ENCODE measurements around the gene VPS13C.

VPS13C gene

DNA sequence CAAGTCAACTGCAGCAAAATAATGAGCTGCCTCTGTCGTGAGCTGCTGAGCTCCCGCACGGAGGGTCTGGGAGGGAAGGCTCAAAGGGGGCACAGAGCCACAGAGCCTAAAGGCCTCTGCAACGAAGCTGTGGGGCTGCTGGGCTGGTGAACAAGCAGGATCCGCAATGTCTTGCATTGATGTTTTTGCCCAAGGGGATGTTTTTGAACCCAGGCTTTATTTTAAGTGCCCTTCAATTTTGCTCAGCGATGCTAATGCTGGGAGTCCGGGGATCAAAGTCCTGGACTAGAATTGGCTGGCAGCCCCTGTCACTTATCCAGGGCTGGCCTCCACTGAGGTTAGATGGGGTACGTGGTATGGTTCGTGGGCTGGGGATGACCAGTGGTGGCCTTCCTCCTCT lies 240.0 kb downstream of the VPS13C start:
- WGBS, 2 experiments (ENCODE audit: insufficient coverage in 2 of 2), result 89 to 99% methylated on average over 8 to 9 of the region's 9 CpGs
- H3K36me3 ChIP-seq (ENCODE audit: control insufficient read depth, insufficient read depth, low read length), result no peaks in the 10 kb centered on the region
- H3K4me1 ChIP-seq (ENCODE audit: control insufficient read depth, insufficient read depth, low read length, poor library complexity, severe bottlenecking), result no peaks in the 10 kb centered on the region
- no peak overlapping the region for H3K27ac ChIP-seq (ENCODE audit: low read depth, low read length, severe bottlenecking)
- no peak overlapping the region for H3K4me3 ChIP-seq (ENCODE audit: extremely low read depth, insufficient read depth, low read length, poor library complexity, severe bottlenecking)
- H3K9me3 ChIP-seq (ENCODE audit: control insufficient read depth, low read length), result no peaks in the 10 kb centered on the region

DNA sequence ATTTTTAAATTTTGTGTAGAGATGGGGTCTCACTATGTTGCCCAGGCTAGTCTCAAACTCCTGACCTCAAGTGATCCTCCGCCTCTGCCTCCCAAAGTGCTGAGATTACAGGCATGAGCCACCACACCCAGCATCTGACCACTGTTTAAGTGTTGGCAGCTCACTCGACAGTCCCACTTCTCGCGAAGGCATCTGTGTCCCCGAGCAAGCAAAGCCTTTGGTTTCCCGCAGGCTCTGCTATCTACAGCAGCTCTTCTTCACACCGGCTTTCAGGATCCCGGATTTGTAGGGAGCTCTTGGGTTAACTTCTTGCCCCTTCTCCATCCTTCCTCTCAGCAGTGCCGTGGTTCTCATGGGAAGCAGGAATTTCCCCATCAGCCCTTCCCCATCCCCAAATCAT lies 240.9 kb downstream of the VPS13C start:
- H3K9me3 ChIP-seq (ENCODE audit: control insufficient read depth, low read length), result no peaks in the 10 kb centered on the region
- WGBS, 2 experiments (ENCODE audit: insufficient coverage in 2 of 2), result 90 to 93% methylated on average over 5 to 8 of the region's 9 CpGs
- no peak overlapping the region for H3K27ac ChIP-seq (ENCODE audit: low read depth, low read length, severe bottlenecking)
- H3K36me3 ChIP-seq (ENCODE audit: control insufficient read depth, insufficient read depth, low read length), result no peaks in the 10 kb centered on the region
- H3K4me1 ChIP-seq (ENCODE audit: control insufficient read depth, insufficient read depth, low read length, poor library complexity, severe bottlenecking), result no peaks in the 10 kb centered on the region
- no peak overlapping the region for H3K4me3 ChIP-seq (ENCODE audit: extremely low read depth, insufficient read depth, low read length, poor library complexity, severe bottlenecking)

DNA sequence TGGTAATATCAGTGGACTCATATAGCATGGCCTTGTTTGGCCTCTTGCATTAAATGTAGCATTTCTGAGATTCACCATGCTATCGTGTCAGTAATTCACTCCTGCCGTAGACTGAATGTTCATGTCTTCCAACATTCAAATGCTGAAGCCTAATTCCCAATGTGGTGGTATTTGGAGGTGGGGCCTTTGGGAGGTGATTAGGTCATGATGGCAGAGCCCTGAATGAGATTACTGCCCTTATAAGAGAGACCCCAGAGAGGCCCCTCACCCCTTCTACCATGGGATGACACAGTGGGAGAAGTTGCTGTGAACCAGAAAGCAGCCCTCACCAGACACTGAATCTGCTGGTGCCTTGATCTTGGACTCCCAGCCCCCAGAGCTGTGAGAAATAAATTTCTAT lies 241.4 kb downstream of the VPS13C start:
- Histone ChIP-seq H3K4me3 (ENCODE audit: extremely low read depth, insufficient read depth, low read length, poor library complexity, severe bottlenecking) (no peak overlapping the region), H3K27ac (ENCODE audit: low read depth, low read length, severe bottlenecking) (no peak overlapping the region), H3K36me3 (ENCODE audit: control insufficient read depth, insufficient read depth, low read length) (no peaks in the 10 kb centered on the region), H3K4me1 (ENCODE audit: control insufficient read depth, insufficient read depth, low read length, poor library complexity, severe bottlenecking) (no peaks in the 10 kb centered on the region), H3K9me3 (ENCODE audit: control insufficient read depth, low read length) (no peaks in the 10 kb centered on the region)
- 92 to 100% methylated on average over 2 of the region's 2 CpGs for WGBS, 2 experiments (ENCODE audit: insufficient coverage in 2 of 2)

DNA sequence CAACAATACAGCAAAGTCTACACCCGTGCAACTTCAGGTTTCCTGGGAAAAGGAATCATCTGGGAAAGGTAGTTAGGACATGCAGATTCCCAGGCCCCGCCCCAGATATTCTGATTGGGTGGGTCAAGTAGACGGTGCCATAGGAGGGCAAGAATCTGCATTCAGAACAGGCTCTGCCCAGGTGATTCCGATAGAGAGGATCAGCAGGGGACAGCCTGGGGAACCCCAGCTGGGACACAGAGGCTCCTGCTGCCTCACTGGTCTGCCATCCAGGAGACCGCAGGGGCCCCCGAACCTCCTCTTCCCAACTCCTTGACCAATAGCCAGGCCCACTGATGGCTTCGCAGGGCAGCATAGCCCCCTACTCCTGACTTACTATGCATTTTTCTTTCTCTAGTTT lies 243.4 kb downstream of the VPS13C start:
- H3K36me3 ChIP-seq (ENCODE audit: control insufficient read depth, insufficient read depth, low read length), result no peaks in the 10 kb centered on the region
- no peak overlapping the region for H3K4me3 ChIP-seq (ENCODE audit: extremely low read depth, insufficient read depth, low read length, poor library complexity, severe bottlenecking)
- no peaks in the 10 kb centered on the region for H3K4me1 ChIP-seq (ENCODE audit: control insufficient read depth, insufficient read depth, low read length, poor library complexity, severe bottlenecking)
- H3K9me3 ChIP-seq (ENCODE audit: control insufficient read depth, low read length), result no peaks in the 10 kb centered on the region
- WGBS, 2 experiments (ENCODE audit: insufficient coverage in 2 of 2), result 82 to 91% methylated on average over 6 to 7 of the region's 7 CpGs
- H3K27ac ChIP-seq (ENCODE audit: low read depth, low read length, severe bottlenecking), result no peak overlapping the region

DNA sequence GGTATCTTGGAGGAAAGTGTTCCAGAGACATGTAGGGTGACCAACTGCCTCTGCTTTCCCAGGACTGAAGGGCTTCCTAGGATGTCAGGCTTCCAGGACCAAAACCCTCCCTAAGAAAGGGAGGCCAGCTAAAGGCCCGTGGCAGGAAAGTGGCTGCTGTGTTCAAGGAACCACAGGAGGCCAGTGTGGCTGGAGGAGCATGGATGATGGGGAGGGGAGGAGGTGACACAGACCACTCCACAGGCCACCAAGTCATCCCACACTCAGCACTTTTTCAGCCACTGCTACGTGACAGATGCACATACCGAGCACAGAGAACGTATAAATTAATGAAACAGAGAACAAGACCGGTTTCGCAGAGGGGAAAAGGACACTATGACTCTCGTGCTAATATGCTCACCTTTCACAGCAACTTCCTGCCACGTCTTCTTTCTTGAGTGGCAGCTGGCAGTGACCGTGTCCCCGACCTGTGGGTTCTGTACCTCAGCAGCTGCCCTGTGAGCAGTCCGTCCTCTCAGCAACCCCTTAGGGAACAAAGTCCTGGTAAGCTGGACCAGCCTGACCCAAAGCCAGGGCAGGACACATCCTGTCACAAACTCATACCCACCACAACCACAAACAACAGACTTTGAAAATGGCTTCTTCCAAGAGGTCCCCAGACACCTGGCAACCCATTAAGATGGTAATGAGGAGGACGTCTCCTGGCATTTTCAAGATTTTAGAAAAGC lies 244.7 kb downstream of the VPS13C start:
- Histone ChIP-seq H3K36me3 (ENCODE audit: control insufficient read depth, insufficient read depth, low read length) (no peaks in the 10 kb centered on the region), H3K9me3 (ENCODE audit: control insufficient read depth, low read length) (no peaks in the 10 kb centered on the region), H3K27ac (ENCODE audit: low read depth, low read length, severe bottlenecking) (no peak overlapping the region), H3K4me3 (ENCODE audit: extremely low read depth, insufficient read depth, low read length, poor library complexity, severe bottlenecking) (no peak overlapping the region), H3K4me1 (ENCODE audit: control insufficient read depth, insufficient read depth, low read length, poor library complexity, severe bottlenecking) (no peaks in the 10 kb centered on the region)
- 91 to 93% methylated on average over 10 of the region's 12 CpGs for WGBS, 2 experiments (ENCODE audit: insufficient coverage in 2 of 2)

DNA sequence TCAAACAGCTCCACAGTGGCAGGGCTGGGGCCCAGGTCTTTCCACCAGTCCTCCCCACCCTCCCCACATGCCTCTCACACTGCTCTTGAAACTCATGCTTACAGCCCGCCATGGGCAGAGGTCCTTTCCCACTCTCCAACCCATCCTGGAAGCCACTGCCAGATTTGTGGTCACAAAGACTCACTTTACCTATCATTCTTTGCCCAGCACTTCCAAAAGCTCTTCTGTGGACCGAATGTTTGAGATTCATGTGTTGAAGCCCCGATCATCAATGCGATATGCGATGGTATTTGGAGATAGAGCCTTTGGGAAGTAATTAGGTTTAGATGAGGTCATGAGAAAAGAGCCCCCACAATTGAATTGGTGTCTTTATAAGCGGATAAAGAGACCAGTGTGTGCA lies 247.8 kb downstream of the VPS13C start:
- 80 to 100% methylated on average over 6 of the region's 6 CpGs for WGBS, 2 experiments (ENCODE audit: insufficient coverage in 2 of 2)
- H3K4me3 ChIP-seq (ENCODE audit: extremely low read depth, insufficient read depth, low read length, poor library complexity, severe bottlenecking), result no peak overlapping the region
- H3K27ac ChIP-seq (ENCODE audit: low read depth, low read length, severe bottlenecking), result no peak overlapping the region
- H3K4me1 ChIP-seq (ENCODE audit: control insufficient read depth, insufficient read depth, low read length, poor library complexity, severe bottlenecking), result no peaks in the 10 kb centered on the region
- H3K36me3 ChIP-seq (ENCODE audit: control insufficient read depth, insufficient read depth, low read length), result no peaks in the 10 kb centered on the region
- no peaks in the 10 kb centered on the region for H3K9me3 ChIP-seq (ENCODE audit: control insufficient read depth, low read length)

DNA sequence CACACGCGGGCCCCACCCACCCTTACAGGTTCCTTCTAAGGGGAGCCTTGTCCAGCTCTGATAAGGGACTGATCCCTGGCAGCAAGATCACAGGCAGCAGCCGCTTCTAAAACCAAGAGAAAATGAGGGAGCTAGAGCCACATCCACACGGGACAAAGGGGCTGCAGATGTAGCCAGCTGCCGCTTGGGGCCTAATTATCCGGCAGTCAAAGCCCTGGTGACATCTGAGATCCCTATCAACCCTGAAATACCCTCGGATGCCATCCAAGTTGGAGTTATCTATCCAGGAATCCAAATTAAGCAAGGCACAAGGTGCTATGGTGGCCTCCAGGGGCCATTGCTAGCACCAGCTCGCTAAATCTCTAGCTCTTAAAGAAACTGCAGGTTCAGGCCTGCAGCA lies 248.3 kb downstream of the VPS13C start:
- Histone ChIP-seq H3K4me1 (ENCODE audit: control insufficient read depth, insufficient read depth, low read length, poor library complexity, severe bottlenecking) (no peaks in the 10 kb centered on the region), H3K27ac (ENCODE audit: low read depth, low read length, severe bottlenecking) (no peak overlapping the region), H3K36me3 (ENCODE audit: control insufficient read depth, insufficient read depth, low read length) (no peaks in the 10 kb centered on the region), H3K4me3 (ENCODE audit: extremely low read depth, insufficient read depth, low read length, poor library complexity, severe bottlenecking) (no peak overlapping the region), H3K9me3 (ENCODE audit: control insufficient read depth, low read length) (no peaks in the 10 kb centered on the region)
- WGBS, 2 experiments (ENCODE audit: insufficient coverage in 2 of 2), result 83 to 89% methylated on average over 6 of the region's 8 CpGs

DNA sequence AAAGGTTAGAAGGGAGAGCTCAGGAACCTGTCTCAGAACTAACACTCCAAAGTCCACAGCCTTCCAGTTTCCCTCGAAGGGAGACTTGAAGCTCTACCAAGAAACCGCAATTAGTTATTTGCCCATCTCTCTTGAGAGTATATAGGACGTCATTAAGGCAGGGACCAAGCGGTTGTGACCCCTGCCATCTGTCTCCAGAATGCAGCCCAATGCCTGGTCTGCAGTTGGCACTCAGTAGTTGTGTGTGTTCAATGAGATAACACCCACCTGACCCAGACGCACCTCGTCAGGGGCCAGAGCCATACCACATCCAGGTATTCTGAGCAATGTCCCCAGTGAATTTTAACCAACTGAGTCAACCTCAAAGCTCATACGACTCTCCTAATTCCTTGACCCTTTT lies 251.0 kb downstream of the VPS13C start:
- Histone ChIP-seq H3K9me3 (ENCODE audit: control insufficient read depth, low read length) (no peaks in the 10 kb centered on the region), H3K27ac (ENCODE audit: low read depth, low read length, severe bottlenecking) (no peak overlapping the region), H3K4me1 (ENCODE audit: control insufficient read depth, insufficient read depth, low read length, poor library complexity, severe bottlenecking) (no peaks in the 10 kb centered on the region), H3K36me3 (ENCODE audit: control insufficient read depth, insufficient read depth, low read length) (no peaks in the 10 kb centered on the region), H3K4me3 (ENCODE audit: extremely low read depth, insufficient read depth, low read length, poor library complexity, severe bottlenecking) (no peak overlapping the region)
- WGBS, 2 experiments (ENCODE audit: insufficient coverage in 2 of 2), result 92 to 98% methylated on average over 5 of the region's 7 CpGs

DNA sequence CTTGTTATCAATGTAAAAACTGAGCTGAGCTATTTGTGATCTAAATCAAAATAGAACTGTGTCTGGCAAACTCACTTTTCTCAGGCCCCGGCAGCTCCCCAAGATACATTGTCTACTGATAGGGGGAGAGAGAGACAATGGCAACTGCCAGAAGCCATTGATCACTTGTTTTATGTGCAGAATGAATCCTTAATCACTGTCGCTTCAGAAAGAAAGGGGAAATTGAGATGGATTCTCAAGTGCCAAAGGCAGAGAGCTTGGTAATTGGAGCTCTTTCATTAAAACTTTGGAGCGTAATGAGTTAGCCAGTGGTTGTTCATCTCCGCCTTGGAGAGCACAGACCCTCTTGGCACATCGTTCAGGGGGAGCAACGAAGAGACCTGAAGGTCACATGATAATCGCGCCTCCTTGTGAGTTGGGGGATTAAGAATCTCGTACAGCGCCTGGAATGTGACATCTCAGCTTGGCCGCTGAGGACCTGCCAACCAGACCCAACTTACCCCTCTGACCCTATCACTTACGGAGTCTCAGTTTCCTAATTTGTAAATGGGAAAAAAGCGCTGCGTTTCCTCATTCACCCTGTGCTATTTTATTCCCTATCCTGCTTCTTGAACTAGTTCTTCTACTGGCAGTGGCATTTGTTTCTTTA lies 252.8 kb downstream of the VPS13C start:
- no peak overlapping the region for H3K27ac ChIP-seq (ENCODE audit: low read depth, low read length, severe bottlenecking)
- no peak overlapping the region for H3K4me3 ChIP-seq (ENCODE audit: extremely low read depth, insufficient read depth, low read length, poor library complexity, severe bottlenecking)
- no peaks in the 10 kb centered on the region for H3K4me1 ChIP-seq (ENCODE audit: control insufficient read depth, insufficient read depth, low read length, poor library complexity, severe bottlenecking)
- H3K9me3 ChIP-seq (ENCODE audit: control insufficient read depth, low read length), result no peaks in the 10 kb centered on the region
- WGBS, 2 experiments (ENCODE audit: insufficient coverage in 2 of 2), result 89 to 99% methylated on average over 4 to 7 of the region's 14 CpGs
- H3K36me3 ChIP-seq (ENCODE audit: control insufficient read depth, insufficient read depth, low read length), result no peaks in the 10 kb centered on the region
